ENCODE measurements around the gene DAPK1. TPM values are rescaled to one million over a fixed set of nuclear protein-coding genes. Genes with fewer than 3 reads are reported as not detected.

The DAPK1 gene
- total RNA-seq, 1 donor from 2014 or later: 196 TPM

DNA sequence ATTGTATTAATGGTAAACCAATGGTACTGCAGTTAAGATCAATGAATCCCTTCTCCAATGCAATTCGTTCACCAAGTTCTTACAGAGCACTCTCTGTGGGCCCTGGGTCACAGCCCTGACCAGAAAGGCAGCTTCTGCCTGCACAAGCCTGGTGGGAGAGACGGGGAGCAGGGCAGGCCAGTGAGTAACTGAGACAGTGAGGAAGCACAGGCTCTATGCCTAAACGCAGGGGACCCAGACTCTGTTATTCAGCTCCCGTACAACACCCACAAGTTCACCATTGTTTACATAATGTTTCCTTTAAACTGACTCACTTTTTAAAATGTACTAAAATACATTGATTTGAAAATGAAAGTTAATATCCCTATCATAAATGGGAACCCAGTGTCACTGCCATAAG, 187.8 kb downstream of the DAPK1 start:
- ATAC-seq (no peak), DNase-seq (no peak)
- TF ChIP-seq, protein P1, sequence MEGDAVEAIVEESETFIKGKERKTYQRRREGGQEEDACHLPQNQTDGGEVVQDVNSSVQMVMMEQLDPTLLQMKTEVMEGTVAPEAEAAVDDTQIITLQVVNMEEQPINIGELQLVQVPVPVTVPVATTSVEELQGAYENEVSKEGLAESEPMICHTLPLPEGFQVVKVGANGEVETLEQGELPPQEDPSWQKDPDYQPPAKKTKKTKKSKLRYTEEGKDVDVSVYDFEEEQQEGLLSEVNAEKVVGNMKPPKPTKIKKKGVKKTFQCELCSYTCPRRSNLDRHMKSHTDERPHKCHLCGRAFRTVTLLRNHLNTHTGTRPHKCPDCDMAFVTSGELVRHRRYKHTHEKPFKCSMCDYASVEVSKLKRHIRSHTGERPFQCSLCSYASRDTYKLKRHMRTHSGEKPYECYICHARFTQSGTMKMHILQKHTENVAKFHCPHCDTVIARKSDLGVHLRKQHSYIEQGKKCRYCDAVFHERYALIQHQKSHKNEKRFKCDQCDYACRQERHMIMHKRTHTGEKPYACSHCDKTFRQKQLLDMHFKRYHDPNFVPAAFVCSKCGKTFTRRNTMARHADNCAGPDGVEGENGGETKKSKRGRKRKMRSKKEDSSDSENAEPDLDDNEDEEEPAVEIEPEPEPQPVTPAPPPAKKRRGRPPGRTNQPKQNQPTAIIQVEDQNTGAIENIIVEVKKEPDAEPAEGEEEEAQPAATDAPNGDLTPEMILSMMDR (IDR thresholded peaks at IDR 0.05): no peak
- Histone ChIP-seq H3K27ac (peak overlapping the region; percentile 41), H3K4me1 (peaks cover 32% of the 10 kb centered on the region), H3K36me3 (peaks cover 63% of the 10 kb centered on the region), H3K9me3 (no peaks in the 10 kb centered on the region), H3K27me3 (ENCODE audit: low read depth) (no peaks in the 10 kb centered on the region), H3K4me3 (no peak overlapping the region)
- intact Hi-C loops (cut with DNase I): no loop called here

DNA sequence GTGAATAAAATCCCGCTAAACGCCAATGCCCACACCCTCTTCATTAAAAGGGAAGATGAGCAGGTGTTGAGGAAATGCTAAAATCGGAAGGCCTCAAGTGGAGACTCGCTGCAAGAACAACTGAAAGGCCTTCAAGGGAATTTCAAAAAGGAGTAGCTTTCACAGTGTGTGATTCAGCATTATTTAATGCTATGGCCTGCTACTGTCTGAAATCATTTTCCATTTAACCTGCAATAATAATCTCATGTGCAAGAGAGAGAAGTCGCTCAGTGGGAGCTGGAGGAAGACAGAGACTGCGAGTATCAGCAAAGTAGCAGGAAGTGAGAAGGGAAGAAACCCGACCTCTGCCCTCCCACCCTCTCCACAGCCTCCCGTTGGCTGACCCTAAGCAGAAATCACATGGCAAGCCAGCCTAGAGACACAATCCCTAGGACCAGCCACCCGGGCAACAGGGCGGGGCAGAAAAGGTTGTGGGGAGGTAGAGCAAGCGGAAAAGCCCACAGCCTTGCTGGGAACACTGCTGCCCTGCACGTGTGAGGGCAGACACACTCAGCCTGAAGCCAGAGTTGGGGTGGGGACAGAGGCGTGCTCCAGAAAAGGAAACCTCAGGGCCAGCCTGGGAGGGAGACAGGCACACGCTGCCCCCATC, 188.3 kb downstream of the DAPK1 start:
- Histone ChIP-seq H3K9me3 (no peaks in the 10 kb centered on the region), H3K36me3 (peaks cover 59% of the 10 kb centered on the region), H3K4me1 (peaks cover 32% of the 10 kb centered on the region), H3K27ac (peak overlapping the region; percentile 41), H3K27me3 (ENCODE audit: low read depth) (no peaks in the 10 kb centered on the region), H3K4me3 (no peak overlapping the region)
- ATAC-seq (peak; percentile 57 to 84), DNase-seq (peak; percentile 75)
- intact Hi-C loops (cut with DNase I): no loop called here
- TF ChIP-seq, protein P1 (IDR thresholded peaks at IDR 0.05): no peak

DNA sequence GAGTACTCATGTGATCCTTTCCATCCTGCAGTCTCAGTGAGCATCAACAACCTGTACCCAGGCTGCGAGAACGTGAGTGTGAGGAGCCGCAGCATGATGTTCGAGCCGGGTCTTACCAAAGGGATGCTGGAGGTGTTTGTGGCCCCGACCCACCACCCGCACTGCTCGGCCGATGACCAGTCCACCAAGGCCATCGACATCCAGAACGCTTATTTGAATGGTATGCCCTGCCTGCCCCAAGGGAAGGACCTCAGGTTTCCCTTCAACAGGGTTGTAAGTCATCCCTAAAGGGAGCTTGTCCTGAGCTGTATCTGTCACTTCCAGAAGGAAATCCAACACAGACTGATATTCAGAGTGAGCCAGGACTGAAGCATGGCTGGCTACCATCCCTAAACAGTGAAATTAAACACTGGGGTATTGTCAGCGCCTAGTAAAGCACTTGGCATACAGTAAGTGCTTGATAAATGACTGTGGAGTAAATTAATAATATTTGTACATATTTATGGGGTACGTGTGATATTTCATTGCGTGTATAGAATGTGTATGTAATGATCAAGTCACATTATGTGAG, 188.9 kb downstream of the DAPK1 start:
- TF ChIP-seq, protein P1 (IDR thresholded peaks at IDR 0.05): no peak
- Histone ChIP-seq H3K36me3 (peaks cover 53% of the 10 kb centered on the region), H3K27ac (no peak overlapping the region), H3K4me3 (no peak overlapping the region), H3K4me1 (peaks cover 32% of the 10 kb centered on the region), H3K9me3 (no peaks in the 10 kb centered on the region), H3K27me3 (ENCODE audit: low read depth) (no peaks in the 10 kb centered on the region)
- DNase-seq (no peak), ATAC-seq (no peak)
- intact Hi-C loops (cut with DNase I): no loop called here

DNA sequence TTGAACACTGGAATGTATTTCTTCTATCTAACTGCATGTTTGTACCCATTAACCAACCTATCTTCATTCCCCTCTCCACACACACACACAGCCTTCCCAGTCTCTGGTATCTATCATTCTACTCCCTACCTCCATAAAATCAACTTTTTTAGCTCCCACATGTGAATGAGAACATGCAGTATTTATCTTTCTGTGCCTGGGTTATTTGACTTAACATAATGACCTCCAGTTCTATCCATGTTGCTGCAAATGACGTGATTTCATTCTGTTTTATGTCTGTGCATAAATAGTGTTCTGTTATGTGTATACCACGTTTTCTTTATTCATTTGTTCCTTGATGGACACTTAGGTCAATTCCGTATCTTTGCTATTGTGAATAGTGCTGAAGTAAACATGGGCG, 189.5 kb downstream of the DAPK1 start:
- Histone ChIP-seq H3K27me3 (ENCODE audit: low read depth) (no peaks in the 10 kb centered on the region), H3K27ac (no peak overlapping the region), H3K4me1 (peaks cover 32% of the 10 kb centered on the region), H3K9me3 (no peaks in the 10 kb centered on the region), H3K4me3 (no peak overlapping the region), H3K36me3 (peaks cover 47% of the 10 kb centered on the region)
- intact Hi-C loops (cut with DNase I): no loop called here
- DNase-seq: no peak
- TF ChIP-seq, protein P1 (IDR thresholded peaks at IDR 0.05): no peak
- ATAC-seq: no peak

DNA sequence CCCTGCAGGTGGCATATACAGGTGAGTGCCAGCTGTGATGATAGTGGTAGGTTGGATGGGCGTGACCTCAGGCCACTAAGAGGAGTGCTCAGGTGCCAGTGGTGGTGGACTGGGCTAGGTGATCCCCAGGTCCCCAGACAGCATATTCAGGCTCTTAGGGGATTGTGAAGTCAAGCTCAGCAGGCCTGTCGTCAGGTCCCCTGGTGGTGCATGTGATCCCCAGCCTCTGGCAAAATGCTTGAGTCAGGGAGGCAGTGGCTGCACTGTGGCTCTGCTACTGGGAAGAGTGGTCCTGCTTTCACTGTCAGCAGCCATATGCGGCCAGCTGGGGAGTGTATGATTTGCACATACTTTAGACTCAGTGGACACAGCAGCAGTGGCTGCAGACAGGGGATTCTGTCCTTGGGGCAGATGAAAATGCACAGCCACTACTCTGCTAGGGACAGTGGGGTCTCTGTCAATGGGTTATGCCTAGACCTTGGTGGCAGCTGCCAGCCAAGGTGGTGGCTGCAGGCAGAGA, 196.6 kb downstream of the DAPK1 start:
- DNase-seq: no peak
- intact Hi-C loops (cut with DNase I): no loop called here
- peaks cover 54% of the 10 kb centered on the region for H3K36me3 ChIP-seq
- TF ChIP-seq, protein P1 (IDR thresholded peaks at IDR 0.05): no peak
- no peak overlapping the region for H3K4me3 ChIP-seq
- H3K27ac ChIP-seq: no peak overlapping the region
- no peaks in the 10 kb centered on the region for H3K27me3 ChIP-seq (ENCODE audit: low read depth)
- no peaks in the 10 kb centered on the region for H3K9me3 ChIP-seq
- no peak for ATAC-seq
- peaks cover 4% of the 10 kb centered on the region for H3K4me1 ChIP-seq
